ENCODE results near the gene NFIX. TPM values are rescaled to one million over a fixed set of nuclear protein-coding genes. Genes with fewer than 3 reads are reported as not detected.
A peak's percentile ranks its signal among the peaks of the same experiment; 100 is the strongest.

The NFIX gene
- total RNA-seq, 4 donors from 2014 or later: 39.8 to 55.8 (median 48.2) TPM

DNA sequence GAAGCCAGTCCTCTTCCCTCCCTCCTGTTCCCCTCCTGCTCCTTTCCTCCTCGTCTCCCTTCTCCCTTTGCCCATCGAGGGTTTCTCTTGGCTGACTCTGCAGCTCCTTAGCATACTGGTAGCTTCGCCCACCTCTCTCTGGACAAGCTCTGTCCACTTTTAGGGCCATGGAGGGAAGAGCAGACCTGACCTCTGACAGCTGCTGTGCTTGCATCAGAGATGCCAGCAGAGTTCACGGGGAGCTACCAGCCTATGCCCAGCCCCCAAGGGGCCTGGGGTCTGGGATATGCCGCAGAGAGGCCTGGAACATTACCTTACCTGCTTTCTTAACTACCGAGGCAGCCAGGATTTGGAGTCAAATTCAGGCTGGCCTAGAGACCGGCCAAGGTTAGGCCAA lies 87.7 kb downstream of the NFIX start:
- no peak for TF ChIP-seq EP300 (IDR thresholded peaks at IDR 0.05)
- TF ChIP-seq, protein P1, sequence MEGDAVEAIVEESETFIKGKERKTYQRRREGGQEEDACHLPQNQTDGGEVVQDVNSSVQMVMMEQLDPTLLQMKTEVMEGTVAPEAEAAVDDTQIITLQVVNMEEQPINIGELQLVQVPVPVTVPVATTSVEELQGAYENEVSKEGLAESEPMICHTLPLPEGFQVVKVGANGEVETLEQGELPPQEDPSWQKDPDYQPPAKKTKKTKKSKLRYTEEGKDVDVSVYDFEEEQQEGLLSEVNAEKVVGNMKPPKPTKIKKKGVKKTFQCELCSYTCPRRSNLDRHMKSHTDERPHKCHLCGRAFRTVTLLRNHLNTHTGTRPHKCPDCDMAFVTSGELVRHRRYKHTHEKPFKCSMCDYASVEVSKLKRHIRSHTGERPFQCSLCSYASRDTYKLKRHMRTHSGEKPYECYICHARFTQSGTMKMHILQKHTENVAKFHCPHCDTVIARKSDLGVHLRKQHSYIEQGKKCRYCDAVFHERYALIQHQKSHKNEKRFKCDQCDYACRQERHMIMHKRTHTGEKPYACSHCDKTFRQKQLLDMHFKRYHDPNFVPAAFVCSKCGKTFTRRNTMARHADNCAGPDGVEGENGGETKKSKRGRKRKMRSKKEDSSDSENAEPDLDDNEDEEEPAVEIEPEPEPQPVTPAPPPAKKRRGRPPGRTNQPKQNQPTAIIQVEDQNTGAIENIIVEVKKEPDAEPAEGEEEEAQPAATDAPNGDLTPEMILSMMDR (IDR thresholded peaks at IDR 0.05): no peak
- H3K4me1 ChIP-seq: peaks cover 0 to 61% (median 26%) of the 10 kb centered on the region in 4 donors
- 54 to 60% methylated on average over 4 to 7 of the region's 7 CpGs for WGBS, 2 donors
- no peaks in the 10 kb centered on the region for H3K9me3 ChIP-seq
- no peak for DNase-seq (ENCODE audit: low spot score in 2 of 2)
- H3K27ac ChIP-seq: peak overlapping the region in 3 of 4 donors; percentile 45 to 77 (median 74)
- no peak overlapping the region for H3K4me3 ChIP-seq
- H3K36me3 ChIP-seq: peaks cover 0 to 70% (median 0%) of the 10 kb centered on the region in 3 donors
- no peaks in the 10 kb centered on the region for H3K27me3 ChIP-seq

DNA sequence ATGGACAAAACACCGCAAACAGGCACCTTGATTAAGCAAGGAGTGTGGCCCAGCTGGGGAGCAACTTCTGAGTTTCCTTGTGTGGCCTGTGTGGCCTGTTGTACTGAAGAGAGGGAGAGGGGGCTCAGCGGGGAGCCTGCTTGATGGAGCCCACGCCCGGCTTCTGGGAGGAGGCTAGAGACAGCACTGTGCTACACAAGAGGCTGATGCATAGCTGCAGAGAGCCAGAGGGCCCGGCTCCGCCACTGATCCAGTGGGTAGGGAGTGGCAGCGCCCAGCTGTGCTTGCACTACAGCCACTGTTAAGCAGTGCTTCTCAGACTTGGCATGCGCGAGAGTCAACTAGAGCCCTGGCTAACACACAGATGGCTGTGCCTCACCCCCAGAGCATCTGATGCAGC lies 88.4 kb downstream of the NFIX start:
- Histone ChIP-seq H3K36me3 (peaks cover 0 to 74% (median 0%) of the 10 kb centered on the region in 3 donors), H3K27ac (peak overlapping the region in 2 of 4 donors; percentile 74 to 77), H3K9me3 (no peaks in the 10 kb centered on the region), H3K4me1 (peaks cover 0 to 55% (median 22%) of the 10 kb centered on the region in 4 donors), H3K27me3 (no peaks in the 10 kb centered on the region), H3K4me3 (no peak overlapping the region)
- WGBS, 2 donors: 79 to 87% methylated on average over 9 of the region's 9 CpGs
- DNase-seq (ENCODE audit: low spot score in 2 of 2): no peak
- TF ChIP-seq, protein P1 (IDR thresholded peaks at IDR 0.05): no peak
- TF ChIP-seq POLR2A (IDR thresholded peaks at IDR 0.05) (no peak), EP300 (IDR thresholded peaks at IDR 0.05) (no peak)

DNA sequence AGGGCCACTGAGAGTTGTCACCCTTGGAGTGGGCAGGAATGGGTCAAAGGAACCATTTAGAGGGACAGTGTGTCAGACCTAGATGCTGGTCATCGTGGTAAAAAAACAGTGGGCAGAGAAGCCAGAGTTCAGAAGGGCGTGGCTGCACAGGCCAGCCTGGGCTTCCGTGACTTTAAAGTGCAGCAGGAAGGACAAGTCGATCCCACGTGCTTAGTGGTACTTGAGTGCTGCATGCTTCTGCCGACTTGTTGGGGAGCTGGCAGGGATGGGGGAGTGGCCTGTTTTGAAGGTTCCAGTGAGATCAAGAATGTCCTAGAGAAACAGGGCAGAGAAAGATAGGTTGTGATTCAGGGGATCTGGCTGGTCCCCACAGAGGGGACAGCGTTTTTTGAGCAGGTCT lies 90.4 kb downstream of the NFIX start:
- DNase-seq (ENCODE audit: low spot score in 2 of 2): no peak
- TF ChIP-seq POLR2A (IDR thresholded peaks at IDR 0.05) (no peak), EP300 (IDR thresholded peaks at IDR 0.05) (no peak)
- TF ChIP-seq, protein P1 (IDR thresholded peaks at IDR 0.05): no peak
- WGBS, 2 donors: 27 to 29% methylated on average over 7 of the region's 7 CpGs
- Histone ChIP-seq H3K27ac (peak overlapping the region in 1 of 4 donors; percentile 46), H3K36me3 (peaks cover 0 to 70% (median 0%) of the 10 kb centered on the region in 3 donors), H3K4me3 (no peak overlapping the region), H3K9me3 (no peaks in the 10 kb centered on the region), H3K4me1 (peaks cover 0 to 58% (median 22%) of the 10 kb centered on the region in 4 donors), H3K27me3 (no peaks in the 10 kb centered on the region)

DNA sequence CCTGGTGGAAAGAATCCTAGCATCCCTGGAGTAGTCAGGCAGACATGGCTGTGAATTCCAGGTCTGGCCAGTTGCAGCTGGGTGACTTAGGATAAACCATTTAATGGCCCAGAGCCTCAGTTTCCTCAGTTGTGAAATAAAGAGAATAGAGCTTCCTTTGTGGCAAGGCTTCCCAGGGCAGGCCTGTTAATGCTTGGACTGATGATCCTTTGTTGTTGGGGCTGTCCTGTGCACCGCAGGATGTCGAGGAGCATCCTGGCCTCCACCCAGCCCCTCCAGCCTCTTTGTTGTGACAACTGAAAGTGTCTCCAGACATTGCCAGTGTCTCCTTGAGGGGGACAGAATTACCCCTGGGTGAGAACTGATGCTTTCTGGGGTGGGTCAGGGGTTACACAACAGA lies 91.1 kb downstream of the NFIX start:
- WGBS, 2 donors: 46% methylated on average over 2 of the region's 2 CpGs; no CpG with 5 or more reads in 1 of the 2 donors
- peaks cover 0 to 64% (median 25%) of the 10 kb centered on the region in 4 donors for H3K4me1 ChIP-seq
- TF ChIP-seq POLR2A (IDR thresholded peaks at IDR 0.05): no peak
- H3K36me3 ChIP-seq: peaks cover 0 to 70% (median 0%) of the 10 kb centered on the region in 3 donors
- no peak overlapping the region for H3K4me3 ChIP-seq
- no peaks in the 10 kb centered on the region for H3K9me3 ChIP-seq
- H3K27ac ChIP-seq: peak overlapping the region in 1 of 4 donors; percentile 46
- no peaks in the 10 kb centered on the region for H3K27me3 ChIP-seq
- DNase-seq (ENCODE audit: low spot score in 2 of 2): no peak

DNA sequence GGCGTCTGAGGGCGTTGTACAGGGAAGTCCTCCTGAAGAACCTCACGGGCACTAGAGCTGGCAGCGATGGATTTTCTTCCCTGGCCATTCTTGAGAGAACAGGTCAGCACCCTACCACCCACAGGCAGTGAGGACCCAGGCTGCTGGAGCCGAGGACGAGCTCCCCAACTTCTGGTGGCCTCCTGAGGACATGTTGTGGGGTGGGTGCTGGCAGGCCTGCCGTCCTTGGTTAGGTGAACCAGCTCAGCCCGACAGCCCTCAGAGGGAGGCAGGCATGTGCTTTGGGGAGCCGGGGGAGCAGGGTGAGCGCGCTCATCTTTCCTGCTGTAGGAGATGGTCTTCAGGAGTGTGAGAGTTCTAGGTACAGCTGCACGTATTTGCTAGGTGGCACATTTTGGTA lies 92.0 kb downstream of the NFIX start:
- no peak for DNase-seq (ENCODE audit: low spot score in 2 of 2)
- peaks cover 0 to 64% (median 26%) of the 10 kb centered on the region in 4 donors for H3K4me1 ChIP-seq
- WGBS, 2 donors: 79 to 88% methylated on average over 10 to 12 of the region's 12 CpGs
- no peaks in the 10 kb centered on the region for H3K9me3 ChIP-seq
- peaks cover 0 to 61% (median 0%) of the 10 kb centered on the region in 3 donors for H3K36me3 ChIP-seq
- TF ChIP-seq, protein P1 (IDR thresholded peaks at IDR 0.05): no peak
- TF ChIP-seq EP300 (IDR thresholded peaks at IDR 0.05) (no peak), POLR2A (IDR thresholded peaks at IDR 0.05) (no peak)
- H3K4me3 ChIP-seq: no peak overlapping the region
- no peaks in the 10 kb centered on the region for H3K27me3 ChIP-seq
- H3K27ac ChIP-seq: no peak overlapping the region

Measured in tibial nerve (tissue), 4 donors.